Right ventricle myocardium superior (tissue), 1 donor: ENCODE results near the gene REPIN1. TPM values are rescaled to one million over a fixed set of nuclear protein-coding genes. Genes with fewer than 3 reads are reported as not detected.

Source experiments
- ATAC-seq: fragments of 200-7000 bp; cut with Tn5 transposase; one replicate; pipeline ENCODE4 v1.9.1; 2020; ENCODE audit warnings: mild to moderate bottlenecking; ENCODE audit not compliant: poor library complexity
- DNase-seq: peaks from one replicate; pipeline ENCODE4 v3.0.0-alpha.2; 2020
- intact Hi-C: fragments of 100-400 bp; cut with DNase I; formaldehyde crosslinking; loops from one replicate; pipeline ENCODE4 v1.11.2; 2022
- total RNA-seq: library from RNA; stranded (reverse); fragmentation: NEBNext Ultra II Directional; extraction: Animal tissue kit (Norgen Biotek cat#: 25700); gene quantifications from one replicate; pipeline ENCODE4 v1.2.1, GENCODE V29; 2021
- donor health status: DM: no; HTN: yes; CAD: no; lungs with severe emphysema.

REPIN1 gene
- total RNA-seq, 1 donor from 2014 or later, result 116 TPM

DNA sequence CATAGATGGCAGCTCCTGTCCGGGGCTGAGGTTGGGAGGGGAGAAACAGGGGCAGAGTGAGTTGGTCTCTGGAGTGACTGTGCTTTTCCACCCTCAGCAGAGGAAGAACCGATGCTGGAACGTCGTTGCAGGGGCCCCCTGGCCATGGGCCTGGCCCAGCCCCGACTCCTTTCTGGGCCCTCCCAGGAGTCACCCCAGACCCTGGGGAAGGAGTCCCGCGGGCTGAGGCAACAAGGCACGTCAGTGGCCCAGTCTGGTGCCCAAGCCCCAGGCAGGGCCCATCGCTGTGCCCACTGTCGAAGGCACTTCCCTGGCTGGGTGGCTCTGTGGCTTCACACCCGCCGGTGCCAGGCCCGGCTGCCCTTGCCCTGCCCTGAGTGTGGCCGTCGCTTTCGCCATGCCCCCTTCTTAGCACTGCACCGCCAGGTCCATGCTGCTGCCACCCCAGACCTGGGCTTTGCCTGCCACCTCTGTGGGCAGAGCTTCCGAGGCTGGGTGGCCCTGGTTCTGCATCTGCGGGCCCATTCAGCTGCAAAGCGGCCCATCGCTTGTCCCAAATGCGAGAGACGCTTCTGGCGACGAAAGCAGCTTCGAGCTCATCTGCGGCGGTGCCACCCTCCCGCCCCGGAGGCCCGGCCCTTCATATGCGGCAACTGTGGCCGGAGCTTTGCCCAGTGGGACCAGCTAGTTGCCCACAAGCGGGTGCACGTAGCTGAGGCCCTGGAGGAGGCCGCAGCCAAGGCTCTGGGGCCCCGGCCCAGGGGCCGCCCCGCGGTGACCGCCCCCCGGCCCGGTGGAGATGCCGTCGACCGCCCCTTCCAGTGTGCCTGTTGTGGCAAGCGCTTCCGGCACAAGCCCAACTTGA is 2.7 kb downstream of the REPIN1 start:
- intact Hi-C loops, result no loop called here

GRCh38 chr7:150371996-150372270 is 3.3 kb downstream of the REPIN1 start:
- DNase-seq, result no peak
- intact Hi-C loops, result no loop called here
- ATAC-seq, result no peak

More for the DNA sequence above, 2.7 kb downstream of the REPIN1 start:
- ATAC-seq, result no peak
- DNase-seq, result no peak

DNA sequence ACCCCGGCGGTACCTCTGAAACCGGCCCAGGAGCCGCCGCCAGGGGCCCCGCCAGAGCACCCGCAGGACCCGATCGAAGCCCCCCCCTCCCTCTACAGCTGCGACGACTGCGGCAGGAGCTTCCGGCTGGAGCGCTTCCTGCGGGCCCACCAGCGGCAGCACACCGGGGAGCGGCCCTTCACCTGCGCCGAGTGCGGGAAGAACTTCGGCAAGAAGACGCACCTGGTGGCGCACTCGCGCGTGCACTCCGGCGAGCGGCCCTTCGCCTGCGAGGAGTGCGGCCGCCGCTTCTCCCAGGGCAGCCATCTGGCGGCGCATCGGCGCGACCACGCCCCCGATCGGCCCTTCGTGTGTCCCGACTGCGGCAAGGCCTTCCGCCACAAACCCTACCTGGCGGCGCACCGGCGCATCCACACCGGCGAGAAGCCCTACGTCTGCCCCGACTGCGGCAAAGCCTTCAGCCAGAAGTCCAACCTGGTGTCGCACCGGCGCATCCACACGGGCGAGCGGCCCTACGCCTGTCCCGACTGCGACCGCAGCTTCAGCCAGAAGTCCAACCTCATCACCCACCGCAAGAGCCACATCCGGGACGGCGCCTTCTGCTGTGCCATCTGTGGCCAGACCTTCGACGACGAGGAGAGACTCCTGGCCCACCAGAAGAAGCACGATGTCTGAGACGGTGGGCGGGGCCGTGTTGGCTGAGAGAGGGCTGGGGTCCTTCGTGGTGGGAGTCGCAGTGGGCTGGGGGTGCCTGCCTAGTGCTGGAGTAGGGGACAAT is 3.8 kb downstream of the REPIN1 start:
- DNase-seq (no peak), ATAC-seq (no peak)
- intact Hi-C loops, result no loop called here

DNA sequence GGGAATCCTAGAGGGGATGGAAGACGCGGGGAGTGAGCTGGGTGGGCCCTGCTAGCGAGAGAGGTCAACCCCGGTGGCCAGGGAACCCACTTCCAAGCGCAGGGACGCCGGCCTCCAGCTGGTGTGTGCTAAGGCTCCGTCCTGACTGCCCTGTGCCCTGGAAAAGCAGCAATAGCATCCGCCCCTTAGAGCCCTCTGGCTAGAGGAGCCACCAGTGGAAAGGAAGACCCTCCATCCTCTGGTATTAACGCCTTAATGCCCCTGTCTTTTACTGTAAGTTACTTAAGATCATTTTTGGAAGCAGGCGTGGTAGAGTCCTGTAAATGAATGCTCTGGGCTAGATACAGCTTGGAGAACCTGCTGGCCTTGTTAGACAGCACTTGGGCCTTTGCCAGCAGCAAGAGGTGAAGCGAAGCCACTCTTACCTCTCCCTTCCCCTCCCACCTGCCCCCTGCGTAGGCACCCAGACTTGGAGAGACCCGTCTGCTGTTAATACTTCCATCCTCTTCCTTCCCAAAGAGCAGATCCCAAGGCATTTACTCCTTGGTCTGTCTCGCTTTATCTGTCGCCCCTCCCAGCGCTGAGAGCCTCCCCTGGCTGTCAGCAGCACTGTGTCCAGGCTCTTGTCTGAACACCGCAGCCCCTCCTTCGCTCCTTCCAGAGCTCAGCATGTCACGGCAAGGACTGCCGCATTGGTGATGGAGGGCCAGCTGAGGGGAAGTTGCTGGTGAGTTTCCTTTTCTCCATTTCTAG is 4.6 kb downstream of the REPIN1 start:
- DNase-seq (no peak), ATAC-seq (peak; percentile 11)
- intact Hi-C loops, result no loop called here

GRCh38 chr7:150374026-150374425 is 5.4 kb downstream of the REPIN1 start:
- intact Hi-C loops, result no loop called here
- DNase-seq (no peak), ATAC-seq (no peak)

DNA sequence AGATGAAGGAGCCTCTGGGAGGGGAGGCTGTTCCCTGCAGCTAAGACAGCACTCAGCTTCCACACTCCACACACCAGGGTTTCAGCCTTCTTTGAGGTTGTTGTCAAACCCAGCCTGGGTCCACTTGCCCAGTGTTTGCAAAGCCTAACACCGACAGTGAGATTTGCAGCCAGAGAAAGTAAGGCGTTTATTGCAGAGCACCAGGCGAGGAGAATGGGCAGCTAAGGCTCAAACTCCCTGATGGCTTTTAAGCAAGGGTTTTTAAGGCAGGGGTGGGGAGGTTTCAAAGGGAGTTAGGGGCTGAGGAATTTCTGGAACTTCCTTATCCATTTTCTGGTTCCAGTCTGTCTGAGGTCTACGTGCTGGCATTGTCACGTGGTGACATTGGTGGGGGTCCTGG is 5.8 kb downstream of the REPIN1 start:
- intact Hi-C loops, result no loop called here
- no peak for ATAC-seq
- no peak for DNase-seq

- intact Hi-C loops, result no loop called here
- no peak for ATAC-seq
Observed at GRCh38 chr7:150375662-150376521, 7.3 kb downstream of the REPIN1 start.

GRCh38 chr7:150376560-150376959 is 7.9 kb downstream of the REPIN1 start:
- DNase-seq, result no peak
- ATAC-seq, result no peak
- intact Hi-C loops, result no loop called here

More at GRCh38 chr7:150375662-150376521, 7.3 kb downstream of the REPIN1 start:
- DNase-seq, result no peak

GRCh38 chr7:150377196-150377595 is 8.6 kb downstream of the REPIN1 start:
- DNase-seq (no peak), ATAC-seq (no peak)
- intact Hi-C loops, result no loop called here

DNA sequence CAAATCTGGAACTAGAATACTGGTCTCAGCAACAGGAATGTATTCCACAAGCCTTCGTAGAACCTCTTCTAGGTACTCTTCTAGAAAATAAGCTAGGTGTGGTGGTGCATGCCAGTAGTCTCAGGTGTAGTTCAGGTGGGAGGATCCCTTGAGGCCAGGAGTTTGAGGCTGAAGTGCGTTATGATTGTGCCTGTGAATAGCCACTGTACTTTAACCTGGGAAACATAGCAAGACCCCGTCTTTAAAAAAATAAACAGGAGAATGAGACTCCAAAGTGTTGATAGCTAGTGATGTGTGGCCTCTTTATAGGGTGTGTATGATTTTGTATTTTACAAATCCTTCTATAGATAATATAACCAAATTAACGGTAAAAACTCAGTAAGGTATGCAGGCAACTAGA is 9.0 kb downstream of the REPIN1 start:
- no peak for DNase-seq
- ATAC-seq, result no peak
- intact Hi-C loops, result no loop called here

DNA sequence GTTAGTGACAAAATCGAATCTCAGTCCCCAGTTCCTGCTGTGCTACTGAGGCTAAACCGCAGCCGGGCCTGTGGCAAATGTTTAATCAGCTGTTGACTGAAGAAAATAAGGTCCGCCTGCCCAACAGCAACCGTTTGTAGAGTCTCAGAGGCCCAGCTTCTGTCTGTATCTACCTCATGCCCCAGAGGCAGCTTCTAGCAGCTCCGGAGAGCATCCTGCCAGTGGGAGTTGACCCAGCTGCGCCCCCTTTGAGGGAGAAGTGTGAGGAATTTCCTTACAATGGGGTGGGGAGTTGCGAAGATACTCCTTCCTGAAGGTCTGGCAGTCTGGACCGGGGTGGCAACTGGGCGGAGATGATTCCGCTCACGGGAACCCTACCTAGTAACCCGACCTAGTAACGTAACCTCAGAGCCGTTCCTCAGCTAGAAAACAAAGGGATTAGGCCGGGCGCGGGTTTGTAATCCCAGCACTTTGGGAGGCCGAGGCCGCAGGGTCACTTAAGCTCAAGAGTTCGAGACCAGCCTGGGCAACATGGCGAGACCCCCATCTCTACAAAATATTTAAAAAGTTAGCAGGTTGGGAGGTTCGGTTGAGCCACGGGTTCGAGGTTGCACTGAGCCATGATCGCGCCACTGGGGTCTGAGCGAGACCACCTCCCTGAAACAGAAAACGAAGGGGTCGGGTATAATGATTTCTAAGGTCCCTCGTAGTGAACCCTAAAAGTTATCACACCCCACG is 9.7 kb downstream of the REPIN1 start:
- intact Hi-C loops, result no loop called here
- DNase-seq (no peak), ATAC-seq (peak; percentile 27)

DNA sequence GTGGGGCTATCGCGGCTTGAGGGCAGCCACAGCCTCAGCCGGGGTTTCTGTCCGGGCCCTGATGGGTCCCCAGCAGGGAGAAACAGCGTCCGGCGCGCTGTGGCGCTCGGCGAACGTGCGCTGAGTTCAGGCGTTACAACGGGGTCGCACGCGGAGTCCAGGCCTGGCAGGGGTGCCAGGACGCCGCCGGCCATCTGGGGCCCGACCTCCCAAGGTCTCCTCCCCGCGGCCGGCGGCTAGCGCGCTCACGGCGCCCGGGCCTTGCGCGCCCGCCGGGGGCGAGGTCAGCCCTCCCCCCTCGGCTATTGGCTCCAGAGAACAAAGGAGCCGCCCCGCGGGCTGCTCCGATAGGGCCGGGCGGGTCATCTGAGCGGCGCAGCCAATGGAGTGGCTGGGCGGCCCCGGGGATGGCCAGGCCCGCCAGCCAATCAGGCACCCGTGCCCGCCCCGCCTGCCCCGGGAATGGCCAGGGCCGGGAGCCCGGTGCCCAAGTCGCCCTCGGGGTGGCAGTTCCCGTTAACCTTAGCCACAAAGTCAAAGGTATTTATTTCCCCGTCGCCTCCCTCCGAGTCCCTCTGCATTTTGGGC is 10.3 kb downstream of the REPIN1 start, which contains the start of gene ZNF775:
ZNF775 (plus strand) TSS at position 478 of the 588 bp plus-strand sequence. CDS start 9,141 bp downstream, outside the sequence.
- ATAC-seq, result peak; percentile 96
- DNase-seq, result peak; percentile 98
- intact Hi-C loops, result no loop called here

- ATAC-seq (peak; percentile 4), DNase-seq (no peak)
- intact Hi-C loops, result no loop called here
Observed at GRCh38 chr7:150379441-150380379, 11.1 kb downstream of the REPIN1 start.

GRCh38 chr7:150380463-150380862 is 11.8 kb downstream of the REPIN1 start:
- intact Hi-C loops, result no loop called here

GRCh38 chr7:150381096-150381495 is 12.5 kb downstream of the REPIN1 start:
- intact Hi-C loops, result no loop called here
- ATAC-seq, result no peak
- no peak for DNase-seq

More at GRCh38 chr7:150380463-150380862, 11.8 kb downstream of the REPIN1 start:
- ATAC-seq, result no peak
- DNase-seq, result no peak

GRCh38 chr7:150381785-150382122 is 13.1 kb downstream of the REPIN1 start:
- ATAC-seq (no peak), DNase-seq (no peak)
- intact Hi-C loops, result no loop called here
